ENCODE data around the gene ZNF341. TPM values are rescaled to one million over a fixed set of nuclear protein-coding genes. Genes with fewer than 3 reads are reported as not detected.

Gene ZNF341
- total RNA-seq, 1 donor, result 0.73 TPM

DNA sequence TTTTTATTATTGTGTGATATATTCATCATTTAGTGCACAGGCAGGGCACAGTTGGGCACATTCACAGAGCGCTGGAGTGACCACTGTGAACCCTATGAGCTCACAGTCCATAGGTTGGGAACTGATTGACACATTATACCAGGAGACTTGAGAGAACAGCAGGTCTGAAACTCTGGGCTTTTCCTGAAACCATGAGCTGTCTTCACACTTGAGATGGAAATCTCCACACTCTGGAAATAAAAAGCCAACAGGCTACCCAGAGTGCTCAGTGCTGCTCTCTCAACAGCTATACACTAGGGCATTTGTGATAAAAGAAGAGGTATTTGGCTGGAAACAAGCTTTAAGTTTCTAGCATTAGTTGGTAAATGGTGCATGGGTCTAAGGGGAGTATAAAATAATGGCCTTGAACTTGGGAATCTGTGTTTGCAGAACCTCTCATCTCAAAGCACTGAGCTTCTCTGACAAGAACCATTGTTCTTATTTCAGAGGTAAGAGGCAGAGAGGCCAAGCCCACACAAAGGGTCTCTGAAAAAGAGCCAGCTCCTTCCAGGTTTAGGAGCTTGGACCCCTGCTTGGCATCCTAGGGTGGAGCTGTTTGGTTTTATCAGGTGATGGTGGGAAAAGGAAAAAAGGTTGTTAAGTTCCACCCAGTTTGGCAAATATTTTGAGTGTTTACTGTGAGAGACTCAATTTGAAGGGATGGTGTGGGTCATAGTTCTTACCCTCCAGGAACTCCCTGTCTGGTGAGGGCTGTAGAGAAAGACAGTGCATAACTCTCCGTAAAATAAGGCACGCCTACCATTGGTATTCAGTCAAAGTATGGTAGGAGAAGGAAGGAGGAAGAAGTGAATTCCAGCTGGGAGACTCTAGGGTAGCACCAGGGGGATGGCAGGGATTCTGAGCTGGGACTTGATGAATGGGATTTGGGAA is 93.8 kb downstream of the ZNF341 start:
- peaks cover 52% of the 10 kb centered on the region for H3K4me1 ChIP-seq (ENCODE audit: insufficient read depth, low read length)

DNA sequence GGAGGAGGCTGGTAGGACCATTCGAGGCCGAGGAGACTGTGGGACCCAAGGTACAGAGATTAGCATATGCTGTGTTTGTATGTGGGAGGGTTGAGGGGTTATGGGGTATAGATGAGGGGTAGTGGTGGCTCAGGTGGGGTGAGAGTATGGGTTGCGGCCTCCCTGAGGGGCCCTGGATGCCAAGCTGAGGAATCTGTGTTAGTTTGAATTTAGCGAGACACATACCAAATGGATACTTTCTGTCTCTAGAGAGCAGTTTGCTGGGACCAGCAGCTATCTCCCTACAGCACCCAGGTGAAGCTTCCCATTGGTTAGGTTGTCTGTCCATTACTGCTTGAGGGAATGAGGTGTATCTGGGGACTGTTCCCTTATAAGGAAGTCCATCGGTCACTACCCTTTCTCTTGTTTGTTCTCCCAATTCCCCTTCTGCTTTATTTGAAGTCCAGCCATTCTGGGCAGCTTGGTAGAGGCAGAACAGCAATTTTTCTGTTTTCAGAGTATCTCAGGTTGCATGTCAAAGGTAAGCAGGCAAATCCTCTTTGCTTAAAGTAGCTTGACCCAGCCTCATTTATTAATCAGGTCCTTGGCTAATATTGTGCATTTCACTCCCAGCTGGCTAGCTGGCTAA is 94.6 kb downstream of the ZNF341 start:
- Histone ChIP-seq H3K4me3 (ENCODE audit: low read length) (no peak overlapping the region), H3K27me3 (ENCODE audit: insufficient read depth, low read length) (no peaks in the 10 kb centered on the region), H3K9me3 (ENCODE audit: low read depth, low read length) (no peaks in the 10 kb centered on the region), H3K4me1 (ENCODE audit: insufficient read depth, low read length) (peaks cover 52% of the 10 kb centered on the region)

More for the DNA sequence above, 93.8 kb downstream of the ZNF341 start:
- Histone ChIP-seq H3K27me3 (ENCODE audit: insufficient read depth, low read length) (no peaks in the 10 kb centered on the region), H3K4me3 (ENCODE audit: low read length) (no peak overlapping the region), H3K9me3 (ENCODE audit: low read depth, low read length) (no peaks in the 10 kb centered on the region)

DNA sequence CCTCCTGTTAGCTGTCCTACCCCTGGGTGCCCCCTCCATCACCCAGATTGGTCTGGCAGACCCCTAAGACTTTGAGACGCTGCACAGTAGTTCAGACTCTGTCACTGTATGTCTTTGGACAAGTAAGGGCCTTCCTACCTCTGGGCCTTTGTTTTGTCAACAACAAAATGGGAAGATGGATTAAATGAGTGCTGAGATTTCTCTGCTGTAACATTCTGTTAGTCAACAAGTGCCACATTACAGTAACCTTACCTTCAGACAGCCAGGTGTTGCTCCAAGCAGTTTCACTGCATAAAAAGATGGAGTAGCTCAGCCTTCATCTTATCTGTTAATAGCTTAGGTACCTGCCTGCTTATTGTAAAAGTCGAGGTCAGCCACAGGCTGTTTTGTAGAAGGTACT is 95.3 kb downstream of the ZNF341 start:
- no peaks in the 10 kb centered on the region for H3K27me3 ChIP-seq (ENCODE audit: insufficient read depth, low read length)
- no peak overlapping the region for H3K4me3 ChIP-seq (ENCODE audit: low read length)
- H3K9me3 ChIP-seq (ENCODE audit: low read depth, low read length), result no peaks in the 10 kb centered on the region
- H3K4me1 ChIP-seq (ENCODE audit: insufficient read depth, low read length), result peaks cover 52% of the 10 kb centered on the region

DNA sequence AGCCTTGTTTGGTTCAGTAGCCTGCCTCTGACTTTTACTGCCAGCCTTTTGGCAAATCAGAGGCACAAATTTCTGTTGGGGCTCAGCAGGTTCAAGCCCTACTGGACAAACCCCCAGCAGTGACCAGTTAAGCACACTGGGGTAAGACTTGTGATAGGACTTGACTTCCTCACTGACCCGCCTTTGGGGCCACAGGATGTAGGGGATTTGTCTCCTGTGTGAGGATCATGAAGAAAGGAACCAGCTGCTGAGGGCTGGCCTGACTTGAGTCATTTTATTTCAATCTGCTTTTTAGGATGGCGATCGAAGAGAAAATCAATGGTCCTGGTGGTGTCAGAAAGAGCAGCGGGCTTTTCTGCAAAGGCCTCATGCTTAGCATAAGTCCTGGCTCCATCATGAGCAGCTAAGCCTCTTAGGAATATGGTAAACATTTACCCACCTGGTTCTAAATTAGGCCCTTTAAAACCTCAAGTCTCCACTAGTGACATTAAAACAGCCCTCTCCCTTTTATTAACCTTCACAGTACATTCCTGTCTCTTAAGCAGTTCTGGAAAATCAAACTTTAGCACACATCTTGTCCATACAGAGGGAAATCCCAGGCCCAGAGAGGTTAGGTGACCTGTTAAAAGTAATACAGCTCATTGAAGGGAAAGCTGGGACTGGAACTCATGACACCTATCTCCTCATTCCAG is 96.0 kb downstream of the ZNF341 start:
- H3K4me3 ChIP-seq (ENCODE audit: low read length), result no peak overlapping the region

DNA sequence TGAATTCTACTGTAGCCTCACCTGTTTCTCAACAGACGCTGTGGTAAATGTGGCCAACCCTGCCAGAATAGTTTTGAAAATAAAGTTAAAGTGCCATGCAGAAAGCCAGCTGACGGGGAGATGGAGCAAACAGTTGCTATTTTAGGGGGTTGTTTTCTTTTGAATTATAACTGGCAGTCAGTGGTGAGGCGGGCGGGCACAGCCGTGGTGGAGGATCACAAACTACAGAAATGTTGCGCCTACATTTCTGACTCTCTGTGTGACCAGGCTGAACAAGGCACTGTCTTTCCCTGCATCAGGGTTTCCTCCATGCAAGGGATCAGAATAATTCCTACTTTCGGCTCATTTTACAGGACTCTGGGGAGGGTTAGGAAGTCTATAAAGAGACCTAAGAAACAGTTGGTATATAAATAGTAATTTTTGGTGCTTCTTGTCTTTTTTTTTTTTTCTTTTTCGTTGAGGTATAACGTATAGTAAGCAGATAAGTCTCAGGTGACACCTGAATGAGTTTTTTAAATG is 96.6 kb downstream of the ZNF341 start:
- Histone ChIP-seq H3K27me3 (ENCODE audit: insufficient read depth, low read length) (no peaks in the 10 kb centered on the region), H3K4me3 (ENCODE audit: low read length) (no peak overlapping the region), H3K4me1 (ENCODE audit: insufficient read depth, low read length) (peaks cover 52% of the 10 kb centered on the region), H3K9me3 (ENCODE audit: low read depth, low read length) (no peaks in the 10 kb centered on the region)

More for the DNA sequence above, 96.0 kb downstream of the ZNF341 start:
- no peaks in the 10 kb centered on the region for H3K27me3 ChIP-seq (ENCODE audit: insufficient read depth, low read length)
- peaks cover 52% of the 10 kb centered on the region for H3K4me1 ChIP-seq (ENCODE audit: insufficient read depth, low read length)
- no peaks in the 10 kb centered on the region for H3K9me3 ChIP-seq (ENCODE audit: low read depth, low read length)

DNA sequence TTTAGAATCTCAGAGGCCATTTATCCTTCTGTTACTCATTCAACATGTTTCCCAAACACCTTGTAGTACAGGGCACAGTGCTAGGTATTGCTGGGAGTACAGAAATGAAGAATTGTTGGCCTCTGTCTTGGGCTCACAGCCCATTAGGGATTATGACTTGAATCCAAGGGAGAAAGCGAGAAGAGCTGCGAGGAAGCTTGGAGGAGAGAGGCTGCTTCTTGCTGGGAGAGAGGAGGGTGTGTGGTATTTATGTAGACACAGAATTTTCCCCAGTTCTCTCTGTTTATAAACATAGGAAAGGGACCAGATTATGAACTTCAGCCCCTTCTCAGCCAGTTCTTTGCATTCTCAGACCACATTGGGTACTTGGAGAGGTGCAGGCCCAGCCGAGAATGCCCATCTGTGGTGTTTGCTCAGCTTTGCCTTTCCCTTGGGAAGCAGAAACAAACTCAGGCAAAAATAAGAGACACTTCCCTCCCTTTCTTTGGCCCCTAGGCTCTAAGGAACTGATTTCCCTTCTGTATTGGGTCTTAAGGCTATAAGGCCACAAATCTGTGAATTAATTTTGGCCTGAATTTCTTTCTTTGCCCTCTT is 97.3 kb downstream of the ZNF341 start:
- peaks cover 52% of the 10 kb centered on the region for H3K4me1 ChIP-seq (ENCODE audit: insufficient read depth, low read length)
- H3K4me3 ChIP-seq (ENCODE audit: low read length), result no peak overlapping the region
- H3K9me3 ChIP-seq (ENCODE audit: low read depth, low read length), result no peaks in the 10 kb centered on the region
- no peaks in the 10 kb centered on the region for H3K27me3 ChIP-seq (ENCODE audit: insufficient read depth, low read length)

DNA sequence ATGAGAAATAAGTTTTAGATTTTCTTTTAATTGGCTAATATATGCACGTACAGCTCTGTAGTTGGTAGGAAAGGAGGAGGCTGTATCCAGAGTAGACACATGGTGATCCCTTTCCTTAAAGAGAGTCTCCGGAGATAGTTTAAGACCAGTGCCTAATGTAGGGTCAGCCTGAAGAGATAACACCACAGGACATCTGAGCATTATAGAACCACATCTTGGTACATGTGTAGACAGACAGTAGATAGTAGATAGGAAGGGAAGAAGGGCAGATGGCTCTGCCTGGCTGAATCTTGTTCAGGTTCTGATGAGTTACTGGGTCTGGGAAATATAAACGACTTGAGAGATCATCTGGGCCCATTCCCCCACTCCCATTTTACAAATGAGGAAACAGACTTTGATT is 97.8 kb downstream of the ZNF341 start:
- Histone ChIP-seq H3K4me1 (ENCODE audit: insufficient read depth, low read length) (peaks cover 48% of the 10 kb centered on the region), H3K4me3 (ENCODE audit: low read length) (no peak overlapping the region), H3K27me3 (ENCODE audit: insufficient read depth, low read length) (no peaks in the 10 kb centered on the region), H3K9me3 (ENCODE audit: low read depth, low read length) (no peaks in the 10 kb centered on the region)

DNA sequence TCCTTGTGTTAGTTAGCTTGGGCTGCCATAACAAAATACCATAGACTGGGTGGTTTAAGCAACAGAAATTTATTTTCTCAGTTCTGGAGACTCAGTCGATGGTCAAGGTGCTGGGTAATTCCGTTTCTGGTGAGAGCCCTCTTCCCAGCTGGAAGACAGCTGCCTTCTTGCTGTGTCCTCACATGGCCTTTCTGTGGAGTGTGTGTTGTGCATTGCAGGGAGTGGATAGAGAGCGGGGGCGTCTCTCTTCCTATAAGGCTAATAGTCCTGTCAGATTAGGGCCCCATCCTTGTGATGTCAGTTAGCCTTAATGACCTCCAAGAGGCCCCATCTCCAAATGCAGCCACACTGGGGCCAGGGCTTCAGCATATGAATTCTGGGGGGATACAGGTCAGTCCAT is 98.6 kb downstream of the ZNF341 start:
- H3K4me1 ChIP-seq (ENCODE audit: insufficient read depth, low read length), result peaks cover 46% of the 10 kb centered on the region
- no peaks in the 10 kb centered on the region for H3K27me3 ChIP-seq (ENCODE audit: insufficient read depth, low read length)
- no peaks in the 10 kb centered on the region for H3K9me3 ChIP-seq (ENCODE audit: low read depth, low read length)
- no peak overlapping the region for H3K4me3 ChIP-seq (ENCODE audit: low read length)

DNA sequence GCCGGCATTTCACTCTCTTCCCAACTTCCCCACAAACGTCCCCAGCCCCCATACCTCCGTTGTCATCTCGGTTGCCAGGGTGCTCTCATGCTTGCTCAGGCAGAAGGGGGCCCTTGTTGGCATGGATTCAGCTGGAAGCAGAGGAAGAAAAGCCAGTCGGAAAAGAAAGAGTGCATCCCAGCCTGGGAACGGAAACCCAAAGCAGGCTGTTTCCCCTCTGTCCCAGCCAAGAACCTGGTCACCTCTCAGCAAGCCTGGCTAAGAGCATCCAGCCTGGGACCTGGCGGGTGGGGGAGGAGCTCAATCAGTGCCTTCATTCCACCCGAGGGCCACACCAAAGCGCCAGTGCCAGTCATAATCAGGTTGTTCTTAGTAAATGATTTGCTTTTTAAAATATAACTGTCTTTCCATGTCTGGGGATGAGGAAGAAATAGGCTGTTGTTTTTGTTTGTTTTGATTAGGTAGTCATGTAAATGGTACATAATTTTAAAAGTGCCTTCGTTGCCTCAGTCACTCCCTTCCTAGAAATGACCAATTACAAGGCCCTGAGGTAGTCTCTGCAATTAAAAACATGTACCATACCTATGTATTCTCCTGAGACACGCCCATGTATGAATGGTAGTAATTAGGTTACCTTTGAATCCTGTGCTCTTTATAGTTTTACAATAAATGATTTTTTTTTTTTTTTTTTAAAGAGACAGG is 100.5 kb downstream of the ZNF341 start:
- no peak overlapping the region for H3K4me3 ChIP-seq (ENCODE audit: low read length)
- H3K9me3 ChIP-seq (ENCODE audit: low read depth, low read length), result no peaks in the 10 kb centered on the region
- H3K4me1 ChIP-seq (ENCODE audit: insufficient read depth, low read length), result peaks cover 40% of the 10 kb centered on the region
- no peaks in the 10 kb centered on the region for H3K27me3 ChIP-seq (ENCODE audit: insufficient read depth, low read length)

DNA sequence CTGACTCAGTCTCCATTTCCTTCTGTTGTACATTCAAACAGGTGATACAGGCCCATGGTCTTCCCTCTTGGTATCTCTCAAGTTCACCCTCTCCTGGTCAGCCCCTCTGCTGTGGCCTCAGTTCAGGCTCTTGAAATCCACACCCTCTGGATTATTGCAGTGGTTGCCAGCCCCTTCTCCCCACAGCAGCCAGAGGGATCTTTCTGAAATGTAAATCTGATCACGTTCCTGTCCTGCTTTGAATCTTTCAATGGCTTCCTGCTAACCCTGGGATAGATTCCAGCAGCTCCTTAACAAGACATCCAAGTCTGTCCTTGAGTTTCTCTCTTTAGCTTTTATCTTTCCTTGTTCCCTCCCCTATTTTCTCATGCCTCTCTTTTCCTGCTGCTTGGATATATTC is 101.5 kb downstream of the ZNF341 start:
- Histone ChIP-seq H3K4me1 (ENCODE audit: insufficient read depth, low read length) (peaks cover 40% of the 10 kb centered on the region), H3K27me3 (ENCODE audit: insufficient read depth, low read length) (no peaks in the 10 kb centered on the region), H3K4me3 (ENCODE audit: low read length) (no peak overlapping the region), H3K9me3 (ENCODE audit: low read depth, low read length) (no peaks in the 10 kb centered on the region)

DNA sequence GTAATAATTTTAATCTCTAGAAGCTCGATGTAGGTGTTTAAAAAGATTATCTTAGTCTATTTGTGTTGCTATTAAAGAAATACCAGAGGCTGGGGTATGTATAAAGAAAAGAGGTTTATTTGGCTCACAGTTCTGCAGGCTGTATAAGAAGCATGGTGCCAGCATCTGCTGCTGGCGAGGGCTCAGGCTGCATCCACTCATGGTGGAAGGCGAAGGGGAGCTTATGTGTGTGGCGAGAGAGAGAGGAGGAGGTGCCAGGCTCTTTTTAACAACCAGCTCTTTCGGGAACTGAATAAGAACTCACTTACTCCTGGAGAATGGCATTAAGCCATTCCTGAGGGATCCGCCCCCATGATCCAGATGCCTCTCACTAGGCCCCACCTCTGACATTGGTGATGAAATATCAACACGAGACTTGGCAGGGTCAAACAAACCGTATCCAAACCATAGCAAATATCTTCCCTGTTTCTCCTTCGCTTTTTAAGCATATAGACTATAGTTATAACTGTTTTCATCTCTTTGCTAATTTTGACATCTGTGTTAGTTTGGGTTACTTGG is 103.9 kb downstream of the ZNF341 start:
- Histone ChIP-seq H3K9me3 (ENCODE audit: low read depth, low read length) (no peaks in the 10 kb centered on the region), H3K27me3 (ENCODE audit: insufficient read depth, low read length) (no peaks in the 10 kb centered on the region), H3K4me3 (ENCODE audit: low read length) (no peak overlapping the region), H3K4me1 (ENCODE audit: insufficient read depth, low read length) (peaks cover 40% of the 10 kb centered on the region)

DNA sequence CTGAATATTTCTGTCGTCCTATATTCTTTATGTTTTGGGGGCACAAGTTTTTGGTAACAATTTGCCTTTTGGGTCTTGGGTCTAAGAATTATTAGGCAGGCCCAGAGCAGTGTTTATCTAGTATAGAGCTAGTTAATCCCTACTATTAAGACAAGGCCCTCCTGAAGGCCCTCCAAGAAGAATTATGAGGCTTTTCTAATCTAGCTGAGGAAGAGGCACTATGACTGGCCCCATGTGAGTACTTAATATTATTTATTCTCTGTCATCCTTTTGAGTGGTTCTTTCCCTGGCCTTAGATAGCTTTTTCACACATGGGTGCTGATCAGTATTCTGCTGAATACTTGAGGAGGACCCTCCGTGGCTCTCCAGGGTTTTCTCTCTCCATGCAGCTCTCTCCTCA is 104.5 kb downstream of the ZNF341 start:
- H3K9me3 ChIP-seq (ENCODE audit: low read depth, low read length), result no peaks in the 10 kb centered on the region
- H3K4me3 ChIP-seq (ENCODE audit: low read length), result no peak overlapping the region

DNA sequence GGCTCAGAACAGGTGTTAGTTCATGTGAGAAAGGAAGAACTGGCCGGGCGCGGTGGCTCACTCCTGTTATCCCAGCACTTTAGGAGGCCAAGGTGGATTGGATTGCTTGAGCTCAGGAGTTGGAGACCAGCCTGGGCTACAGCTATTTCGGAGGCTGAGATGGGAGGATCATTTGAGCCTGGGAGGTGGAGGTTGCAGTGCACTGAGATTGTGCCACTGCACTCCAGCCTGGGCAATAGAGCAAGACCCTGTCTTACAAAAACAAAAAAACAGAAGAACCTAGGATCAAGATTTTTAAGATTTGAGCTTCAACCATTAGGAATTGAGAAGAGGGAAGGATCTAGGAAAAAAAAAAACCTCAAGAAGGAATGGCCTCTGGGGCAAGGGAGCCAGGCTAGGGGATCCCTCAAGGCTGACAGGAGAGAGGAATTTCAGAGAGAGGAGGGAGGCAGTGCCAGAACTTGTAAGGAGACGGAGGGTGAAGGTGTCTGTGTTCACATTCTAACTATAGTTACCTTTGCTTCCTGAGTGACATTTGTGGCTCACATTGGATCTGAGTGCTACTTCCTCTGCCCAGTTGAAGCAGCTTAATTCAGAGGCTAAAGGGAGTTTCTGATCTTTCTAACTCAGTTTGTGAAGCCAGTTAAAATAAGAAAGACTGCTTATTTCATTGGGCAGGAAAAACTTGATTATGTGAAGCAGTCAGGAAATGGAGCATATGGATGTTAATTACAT is 105.5 kb downstream of the ZNF341 start:
- H3K4me3 ChIP-seq (ENCODE audit: low read length), result no peak overlapping the region
- no peaks in the 10 kb centered on the region for H3K9me3 ChIP-seq (ENCODE audit: low read depth, low read length)
- H3K27me3 ChIP-seq (ENCODE audit: insufficient read depth, low read length), result no peaks in the 10 kb centered on the region
- peaks cover 55% of the 10 kb centered on the region for H3K4me1 ChIP-seq (ENCODE audit: insufficient read depth, low read length)

More for the DNA sequence above, 104.5 kb downstream of the ZNF341 start:
- Histone ChIP-seq H3K27me3 (ENCODE audit: insufficient read depth, low read length) (no peaks in the 10 kb centered on the region), H3K4me1 (ENCODE audit: insufficient read depth, low read length) (peaks cover 45% of the 10 kb centered on the region)

Data from mononuclear cell (primary cell).